Naive B cell (primary cell): Measurements from ENCODE around the gene RAPGEF4. TPM values are rescaled to one million over a fixed set of nuclear protein-coding genes. Genes with fewer than 3 reads are reported as not detected.
"Not testable (repeated sequence)": the region's sequence is repeated elsewhere in the genome, so short reads cannot be mapped to it uniquely, and the experiment has no call there.

ENCODE experiments used
- ATAC-seq, 2 donors: fragments of 150-1000 bp; cut with Tn5 transposase; 2 replicates each; pipeline ENCODE4 v1.10.0; 2021; ENCODE audit warnings: low read depth in 2 of 2, mild to moderate bottlenecking in 2 of 2, moderate library complexity in 2 of 2
- DNase-seq: peaks from one replicate; pipeline ENCODE4 v3.0.0; 2022
- H3K27ac Mint-ChIP-seq, 6 donors: one replicate each; pipeline ENCODE4 v1.8.0; 2020 to 2022; ENCODE audit warnings: mild to moderate bottlenecking in 6 of 6, mixed read lengths in 6 of 6, moderate library complexity in 5 of 6, inconsistent platforms in 2 of 6
- H3K27me3 Mint-ChIP-seq, 3 donors: one replicate each; pipeline ENCODE4 v1.8.0; 2021 to 2022; ENCODE audit warnings: mixed read lengths in 3 of 3, mild to moderate bottlenecking in 1 of 3
- H3K36me3 Mint-ChIP-seq, 2 donors: one replicate each; pipeline ENCODE4 v1.8.0; 2020 to 2022; ENCODE audit warnings: mixed read lengths in 2 of 2, inconsistent platforms in 1 of 2, mild to moderate bottlenecking in 1 of 2
- H3K4me1 Mint-ChIP-seq, 3 donors: one replicate each; pipeline ENCODE4 v1.8.0; 2020 to 2022; ENCODE audit warnings: mixed read lengths in 3 of 3, inconsistent platforms in 1 of 3, mild to moderate bottlenecking in 1 of 3, moderate library complexity in 1 of 3
- H3K4me3 Mint-ChIP-seq, 8 donors: one replicate each; pipeline ENCODE4 v1.8.0; 2020 to 2022; ENCODE audit warnings: mild to moderate bottlenecking in 8 of 8, mixed read lengths in 8 of 8, moderate library complexity in 8 of 8, inconsistent platforms in 2 of 8
- H3K9me3 Mint-ChIP-seq, 7 donors: one replicate each; pipeline ENCODE4 v1.8.0; 2020 to 2022; ENCODE audit warnings: mixed read lengths in 7 of 7, mild to moderate bottlenecking in 5 of 7, inconsistent platforms in 2 of 7, moderate library complexity in 1 of 7
- polyA plus RNA-seq, 6 donors: library from polyadenylated mRNA; unstranded; fragments of 300-500 nt; fragmentation: Illumina TruSeq; gene quantifications; one replicate each; pipeline ENCODE4 v1.2.3, GENCODE V29; 2021; ENCODE audit warnings: low read depth in 6 of 6

The RAPGEF4 gene
- polyA plus RNA-seq, 6 donors from 2014 or later, result 0.07 TPM; not detected in 5

DNA sequence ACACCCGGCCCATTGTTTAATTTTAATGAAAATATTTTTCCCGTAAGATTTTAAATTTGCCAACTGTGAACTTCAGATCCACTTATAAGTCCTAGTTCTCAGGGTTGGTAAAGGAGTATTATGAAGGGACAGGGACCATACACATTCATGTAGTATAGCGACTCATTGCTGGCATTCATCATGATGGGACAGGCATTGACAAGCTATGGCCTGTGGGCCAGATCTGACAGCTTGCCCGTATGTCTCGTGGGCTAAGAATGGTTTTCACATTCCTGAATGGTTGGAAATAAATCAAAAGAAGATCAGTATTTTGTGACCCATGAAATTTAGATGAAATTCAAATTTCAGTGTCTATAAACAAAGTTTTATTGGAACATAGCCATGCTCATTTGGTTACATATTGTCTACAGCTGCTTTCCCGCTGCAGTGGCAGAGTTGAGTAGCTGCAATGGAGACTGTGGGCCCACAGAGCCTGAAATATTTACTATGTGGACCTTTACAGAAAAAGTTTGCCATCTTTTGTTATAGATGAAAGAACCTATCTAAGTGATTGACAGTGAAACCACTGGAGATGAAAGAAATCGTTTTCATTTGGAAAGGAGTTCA is 4.1 kb downstream of the RAPGEF4 start:
- H3K36me3 Mint-ChIP-seq, result peaks cover 0 to 10% of the 10 kb centered on the region in 2 donors
- ATAC-seq (no peak), DNase-seq (no peak)
- H3K4me3 Mint-ChIP-seq, result no peak overlapping the region
- no peak overlapping the region for H3K27ac Mint-ChIP-seq
- H3K4me1 Mint-ChIP-seq, result peaks cover 0 to 7% (median 6%) of the 10 kb centered on the region in 3 donors
- peaks cover 5 to 19% (median 8%) of the 10 kb centered on the region in 7 donors for H3K9me3 Mint-ChIP-seq
- peaks cover 20 to 48% (median 45%) of the 10 kb centered on the region in 3 donors for H3K27me3 Mint-ChIP-seq

DNA sequence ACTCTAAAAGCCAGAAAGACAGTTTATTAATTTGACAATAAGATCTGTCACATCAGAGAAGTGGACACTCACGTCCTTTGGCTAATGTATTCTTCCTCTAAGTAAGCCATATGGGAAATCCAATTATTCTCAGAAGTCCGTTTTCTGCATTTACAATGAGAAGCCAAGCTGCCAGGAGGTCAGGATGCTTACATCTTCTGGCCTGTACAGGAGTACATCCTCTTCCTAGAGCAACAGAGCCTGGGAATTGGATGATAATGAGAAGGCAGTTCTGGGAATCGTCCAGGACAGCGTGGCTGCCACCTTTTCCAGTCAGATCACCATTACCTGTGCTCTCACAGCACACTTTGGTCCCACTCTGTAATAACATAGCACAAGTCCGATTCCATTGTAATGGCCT is 5.2 kb downstream of the RAPGEF4 start:
- H3K4me3 Mint-ChIP-seq, result no peak overlapping the region
- H3K4me1 Mint-ChIP-seq, result peaks cover 0 to 6% (median 4%) of the 10 kb centered on the region in 3 donors
- ATAC-seq (no peak), DNase-seq (no peak)
- H3K27ac Mint-ChIP-seq, result no peak overlapping the region
- peaks cover 9 to 10% of the 10 kb centered on the region in 2 donors for H3K36me3 Mint-ChIP-seq
- peaks cover 14 to 43% (median 38%) of the 10 kb centered on the region in 3 donors for H3K27me3 Mint-ChIP-seq
- H3K9me3 Mint-ChIP-seq, result peaks cover 8 to 29% (median 12%) of the 10 kb centered on the region in 7 donors

DNA sequence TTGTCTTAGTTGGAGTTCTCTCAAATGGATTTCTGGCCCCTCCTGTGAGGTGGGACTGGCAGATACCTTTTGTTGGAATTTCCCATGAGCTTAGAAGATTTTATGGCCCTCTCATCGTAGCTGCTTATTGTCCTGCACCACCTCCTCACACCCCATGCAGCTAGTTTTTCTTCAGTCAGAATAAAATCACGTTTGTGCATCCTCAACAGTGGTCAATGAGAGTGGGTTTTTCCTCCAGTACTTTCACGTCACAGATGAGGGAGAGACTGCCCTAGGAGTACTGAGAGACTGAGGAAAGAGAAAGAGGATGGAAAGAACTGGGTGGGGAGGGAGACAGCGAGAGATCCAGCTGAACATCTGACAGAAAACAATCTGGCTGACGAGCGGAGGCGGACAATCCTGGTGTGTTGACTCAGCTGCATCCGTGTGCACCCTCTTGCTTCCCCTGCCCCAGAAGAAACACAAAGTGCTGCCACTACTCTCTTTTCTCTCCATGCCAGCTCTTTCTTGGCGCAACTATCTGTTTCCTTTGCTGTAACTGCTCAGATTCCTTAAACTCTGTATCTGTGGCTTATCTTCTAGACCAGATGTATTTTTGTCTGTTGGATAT is 7.4 kb downstream of the RAPGEF4 start:
- Mint-ChIP-seq H3K9me3 (peaks cover 8 to 29% (median 12%) of the 10 kb centered on the region in 7 donors), H3K36me3 (peaks cover 9 to 10% of the 10 kb centered on the region in 2 donors), H3K27me3 (peaks cover 4 to 28% (median 25%) of the 10 kb centered on the region in 3 donors), H3K4me3 (no peak overlapping the region), H3K27ac (no peak overlapping the region), H3K4me1 (no peaks in the 10 kb centered on the region)
- ATAC-seq (no peak), DNase-seq (no peak)

DNA sequence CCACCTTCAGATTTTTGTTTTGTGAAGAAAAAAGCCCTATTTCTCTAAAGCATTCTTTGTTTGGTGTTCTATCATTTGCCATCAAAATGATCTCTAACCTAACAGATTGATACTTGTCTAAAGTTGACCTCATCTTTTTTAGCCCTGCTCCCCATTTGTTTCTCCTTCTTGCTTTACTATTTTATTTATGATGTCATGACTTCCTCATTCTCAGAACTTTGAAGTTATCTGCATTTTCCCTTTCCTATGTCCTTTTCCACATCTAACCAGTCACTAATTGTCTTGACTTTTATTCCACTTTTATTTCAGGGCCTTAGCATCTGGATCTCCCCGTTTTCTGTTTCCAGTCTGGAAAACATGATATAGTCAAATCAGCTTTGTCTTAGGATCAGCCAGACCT is 8.3 kb downstream of the RAPGEF4 start:
- Mint-ChIP-seq H3K4me1 (no peaks in the 10 kb centered on the region), H3K27me3 (peaks cover 4 to 20% (median 17%) of the 10 kb centered on the region in 3 donors), H3K9me3 (peaks cover 8 to 29% (median 12%) of the 10 kb centered on the region in 7 donors), H3K36me3 (peaks cover 9 to 10% of the 10 kb centered on the region in 2 donors), H3K27ac (no peak overlapping the region), H3K4me3 (no peak overlapping the region)
- DNase-seq (no peak), ATAC-seq (no peak)

DNA sequence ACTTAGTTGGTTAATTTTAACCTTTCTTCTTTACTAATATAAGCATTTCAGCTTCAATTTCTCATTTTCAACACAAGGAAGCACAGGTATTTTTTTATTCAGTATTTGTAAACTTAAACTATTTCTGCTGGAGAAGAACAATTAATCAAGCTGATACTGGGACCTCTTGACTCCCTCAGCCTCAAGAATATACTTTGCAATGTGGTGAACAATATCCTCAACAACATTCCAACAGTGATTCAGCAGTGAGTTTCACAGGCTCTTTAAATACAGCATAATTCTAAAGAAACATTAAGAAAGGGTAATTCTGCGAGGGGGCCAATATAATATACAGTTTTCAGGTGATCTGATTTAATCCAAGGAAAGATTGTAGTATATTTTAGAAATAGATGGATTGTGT is 10.0 kb downstream of the RAPGEF4 start:
- DNase-seq (no peak), ATAC-seq (no peak)
- Mint-ChIP-seq H3K9me3 (peaks cover 8 to 29% (median 12%) of the 10 kb centered on the region in 7 donors), H3K27ac (no peak overlapping the region), H3K36me3 (peaks cover 9 to 10% of the 10 kb centered on the region in 2 donors), H3K4me3 (no peak overlapping the region), H3K27me3 (peaks cover 4 to 25% (median 24%) of the 10 kb centered on the region in 3 donors), H3K4me1 (no peaks in the 10 kb centered on the region)

DNA sequence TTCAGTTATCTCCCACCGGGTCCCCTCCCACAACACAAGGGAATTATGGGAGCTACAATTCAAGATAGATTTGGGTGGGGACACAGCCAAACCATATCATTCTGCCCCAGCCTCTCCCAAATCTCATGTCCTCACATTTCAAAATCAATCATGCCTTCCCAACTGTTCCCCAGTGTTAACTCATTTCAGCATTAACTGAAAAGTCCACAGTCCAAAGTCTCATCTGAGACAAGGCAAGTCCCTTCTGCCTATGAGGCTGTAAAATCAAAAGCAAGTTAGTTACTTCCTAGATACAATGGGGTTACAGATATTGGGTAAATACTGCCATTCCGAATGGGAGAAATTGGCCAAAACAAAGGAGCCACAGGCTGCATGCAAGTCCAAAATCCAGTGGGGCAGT is 12.9 kb downstream of the RAPGEF4 start:
- DNase-seq, H3K4me3 Mint-ChIP-seq, ATAC-seq, H3K36me3 Mint-ChIP-seq, H3K27ac Mint-ChIP-seq, H3K4me1 Mint-ChIP-seq: not testable (repeated sequence)
- H3K27me3 Mint-ChIP-seq, result peaks cover 4 to 25% (median 15%) of the 10 kb centered on the region in 3 donors
- peaks cover 6 to 22% (median 9%) of the 10 kb centered on the region in 7 donors for H3K9me3 Mint-ChIP-seq

DNA sequence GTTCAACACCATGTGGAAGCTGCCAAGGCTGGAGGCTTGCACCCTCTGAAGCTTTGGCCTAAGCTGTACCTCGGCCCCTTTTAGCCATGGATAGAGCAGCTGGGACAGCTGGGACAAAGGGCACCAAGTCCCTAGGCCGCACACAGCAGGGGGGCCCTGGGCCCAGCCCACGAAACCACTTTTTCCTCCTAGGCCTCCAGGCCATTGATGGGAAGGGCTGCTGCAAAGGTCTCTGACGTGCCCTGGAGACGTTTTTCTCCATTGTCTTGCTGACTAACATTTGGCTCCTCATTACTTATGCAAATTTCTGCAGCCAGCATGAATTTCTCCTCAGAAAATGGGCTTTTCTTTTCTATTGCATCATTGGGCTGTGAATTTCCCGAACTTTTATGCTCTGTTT is 13.7 kb downstream of the RAPGEF4 start:
- ATAC-seq, result no peak

DNA sequence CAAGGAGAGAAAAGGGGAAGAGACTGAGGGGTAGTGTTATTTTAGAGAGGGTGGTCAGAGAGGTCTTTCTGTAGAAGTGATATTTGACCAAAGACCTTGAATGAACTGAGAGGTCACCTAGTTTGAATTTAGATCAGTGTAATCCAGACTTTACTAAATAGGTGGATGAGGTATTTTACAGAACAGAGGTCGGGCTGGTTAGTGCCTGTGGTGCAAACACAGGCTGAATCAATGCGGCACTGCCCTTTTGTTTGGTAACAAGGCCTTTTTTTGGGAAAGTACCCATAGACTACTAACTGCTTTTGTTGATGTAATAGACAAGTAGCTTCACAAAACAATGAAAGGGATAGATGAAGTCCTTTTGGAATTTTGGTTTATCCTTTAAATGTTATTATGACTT is 15.9 kb downstream of the RAPGEF4 start:
- Mint-ChIP-seq H3K36me3 (no peaks in the 10 kb centered on the region), H3K4me1 (no peaks in the 10 kb centered on the region), H3K4me3 (no peak overlapping the region), H3K27ac (no peak overlapping the region), H3K9me3 (peaks cover 0 to 2% (median 0%) of the 10 kb centered on the region in 7 donors), H3K27me3 (peaks cover 4 to 21% (median 15%) of the 10 kb centered on the region in 3 donors)
- no peak for DNase-seq
- no peak for ATAC-seq

More for the DNA sequence above, 13.7 kb downstream of the RAPGEF4 start:
- peaks cover 4 to 17% (median 7%) of the 10 kb centered on the region in 3 donors for H3K27me3 Mint-ChIP-seq
- peaks cover 0 to 14% (median 7%) of the 10 kb centered on the region in 7 donors for H3K9me3 Mint-ChIP-seq
- H3K27ac Mint-ChIP-seq, result no peak overlapping the region
- peaks cover 0 to 9% of the 10 kb centered on the region in 2 donors for H3K36me3 Mint-ChIP-seq
- no peaks in the 10 kb centered on the region for H3K4me1 Mint-ChIP-seq
- no peak overlapping the region for H3K4me3 Mint-ChIP-seq
- no peak for DNase-seq

DNA sequence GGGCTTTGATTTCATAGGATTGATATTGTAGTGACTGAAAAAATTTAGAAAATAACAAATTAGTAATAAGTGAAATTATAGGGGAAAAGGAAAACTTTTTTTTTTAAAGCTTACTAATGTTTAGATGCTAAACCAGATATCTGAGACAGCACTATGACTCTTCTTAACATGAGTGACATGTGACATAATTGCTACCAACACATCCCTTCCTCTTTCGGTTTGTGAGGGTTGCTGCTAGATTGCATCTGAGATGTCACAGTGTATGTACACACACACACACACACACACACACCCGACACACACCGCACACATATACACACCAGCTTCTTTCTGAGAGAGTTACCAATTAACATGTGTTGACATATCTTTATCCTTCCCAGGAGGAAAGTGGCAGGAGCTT is 18.0 kb downstream of the RAPGEF4 start:
- Mint-ChIP-seq H3K4me3 (no peak overlapping the region), H3K36me3 (no peaks in the 10 kb centered on the region), H3K27ac (no peak overlapping the region), H3K9me3 (peaks cover 0 to 1% (median 0%) of the 10 kb centered on the region in 7 donors), H3K4me1 (no peaks in the 10 kb centered on the region), H3K27me3 (peaks cover 8 to 22% (median 17%) of the 10 kb centered on the region in 3 donors)
- no peak for ATAC-seq
- DNase-seq, result no peak

DNA sequence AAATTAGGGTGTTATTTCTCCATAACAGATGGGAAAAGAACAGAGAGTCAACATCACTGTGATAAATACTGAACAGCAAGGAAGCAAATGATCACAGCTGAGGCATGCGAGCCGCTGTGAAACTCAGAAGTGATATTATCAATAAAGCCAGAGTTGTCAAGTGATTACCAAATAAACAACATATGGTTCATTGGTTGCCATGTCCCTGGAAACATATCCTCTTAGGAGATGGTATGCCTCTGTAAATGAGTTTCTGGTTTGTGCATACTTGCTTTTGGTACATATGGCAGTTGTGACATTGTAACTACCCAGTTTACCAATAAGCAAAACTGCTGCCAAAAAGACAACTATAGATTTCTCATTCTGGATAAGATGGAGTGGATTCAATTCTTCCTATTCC is 23.8 kb downstream of the RAPGEF4 start:
- peaks cover 7 to 28% (median 16%) of the 10 kb centered on the region in 7 donors for H3K9me3 Mint-ChIP-seq
- H3K4me3 Mint-ChIP-seq, result no peak overlapping the region
- H3K27ac Mint-ChIP-seq, result no peak overlapping the region
- no peak for DNase-seq
- ATAC-seq, result no peak
- no peaks in the 10 kb centered on the region for H3K4me1 Mint-ChIP-seq
- H3K36me3 Mint-ChIP-seq, result peaks cover 5 to 28% of the 10 kb centered on the region in 2 donors
- H3K27me3 Mint-ChIP-seq, result peaks cover 15 to 24% (median 17%) of the 10 kb centered on the region in 3 donors

DNA sequence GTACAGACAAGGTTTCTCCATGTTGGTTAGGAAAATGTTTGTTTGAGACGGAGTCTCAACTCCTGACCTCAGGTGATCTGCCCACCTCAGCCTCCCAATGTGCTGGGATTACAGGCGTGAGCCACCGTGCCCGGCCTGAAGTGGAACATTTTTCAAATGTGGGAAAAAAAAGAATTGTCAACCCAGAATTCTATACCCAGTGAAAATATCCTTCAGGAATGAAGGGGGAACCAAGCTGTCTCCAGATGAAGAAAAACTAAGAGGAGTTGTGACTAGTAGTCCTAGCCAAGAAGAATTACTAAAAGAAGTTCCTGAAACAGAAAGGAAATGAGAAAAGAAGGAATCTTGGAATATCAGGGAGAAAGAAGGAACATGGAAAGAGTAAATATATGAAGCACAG is 25.7 kb downstream of the RAPGEF4 start:
- Mint-ChIP-seq H3K27ac (peak overlapping the region in 1 of 6 donors; percentile 34), H3K9me3 (peaks cover 7 to 28% (median 14%) of the 10 kb centered on the region in 7 donors), H3K4me3 (no peak overlapping the region), H3K36me3 (peaks cover 5 to 28% of the 10 kb centered on the region in 2 donors), H3K27me3 (peaks cover 11 to 20% (median 16%) of the 10 kb centered on the region in 3 donors), H3K4me1 (no peaks in the 10 kb centered on the region)
- DNase-seq (no peak), ATAC-seq (no peak)

DNA sequence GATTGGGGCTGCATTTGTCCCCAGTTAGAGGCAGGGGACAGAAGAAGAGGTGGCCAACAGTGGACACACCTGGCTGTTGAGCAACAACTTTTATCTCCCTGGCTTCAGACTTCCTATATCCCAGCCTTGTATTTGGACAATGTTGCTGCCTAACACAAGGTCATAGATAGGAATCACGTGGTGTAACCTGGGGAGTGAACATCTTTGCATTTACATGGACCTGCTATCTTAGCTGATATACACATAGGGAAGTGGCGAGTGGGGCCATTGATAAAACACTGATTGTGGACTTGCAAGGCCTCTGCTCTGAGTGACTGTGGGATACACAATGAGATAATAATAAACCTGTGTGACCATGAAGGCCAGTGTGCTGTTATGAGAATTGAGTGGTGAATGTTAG is 26.9 kb downstream of the RAPGEF4 start:
- DNase-seq (no peak), ATAC-seq (no peak)
- Mint-ChIP-seq H3K36me3 (peaks cover 5 to 28% of the 10 kb centered on the region in 2 donors), H3K27ac (no peak overlapping the region), H3K9me3 (peaks cover 7 to 28% (median 14%) of the 10 kb centered on the region in 7 donors), H3K4me1 (no peaks in the 10 kb centered on the region), H3K27me3 (peaks cover 6 to 16% (median 9%) of the 10 kb centered on the region in 3 donors), H3K4me3 (no peak overlapping the region)

DNA sequence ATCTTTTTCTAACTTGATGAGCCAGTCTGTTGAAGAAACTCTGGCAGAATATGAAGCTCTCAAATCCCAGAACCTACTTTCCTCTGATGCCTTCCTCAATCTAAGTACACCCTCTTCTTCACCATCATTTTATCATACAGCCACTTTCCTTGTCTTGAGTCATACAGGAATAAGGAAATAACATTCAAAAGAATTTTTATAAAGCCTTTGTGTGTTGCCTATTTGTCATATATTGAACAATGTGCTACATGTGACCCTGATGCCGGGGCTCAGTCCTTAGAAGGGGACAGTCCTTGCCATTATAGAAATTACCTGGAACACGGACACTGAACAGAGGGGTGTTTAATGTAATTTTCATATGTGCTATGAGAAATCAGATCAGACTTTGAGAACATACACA is 27.4 kb downstream of the RAPGEF4 start:
- H3K36me3 Mint-ChIP-seq, result peaks cover 5 to 28% of the 10 kb centered on the region in 2 donors
- H3K27ac Mint-ChIP-seq, result peak overlapping the region in 1 of 6 donors; percentile 34
- DNase-seq (no peak), ATAC-seq (no peak)
- peaks cover 6 to 16% (median 9%) of the 10 kb centered on the region in 3 donors for H3K27me3 Mint-ChIP-seq
- peaks cover 7 to 28% (median 14%) of the 10 kb centered on the region in 7 donors for H3K9me3 Mint-ChIP-seq
- H3K4me3 Mint-ChIP-seq, result no peak overlapping the region
- no peaks in the 10 kb centered on the region for H3K4me1 Mint-ChIP-seq

DNA sequence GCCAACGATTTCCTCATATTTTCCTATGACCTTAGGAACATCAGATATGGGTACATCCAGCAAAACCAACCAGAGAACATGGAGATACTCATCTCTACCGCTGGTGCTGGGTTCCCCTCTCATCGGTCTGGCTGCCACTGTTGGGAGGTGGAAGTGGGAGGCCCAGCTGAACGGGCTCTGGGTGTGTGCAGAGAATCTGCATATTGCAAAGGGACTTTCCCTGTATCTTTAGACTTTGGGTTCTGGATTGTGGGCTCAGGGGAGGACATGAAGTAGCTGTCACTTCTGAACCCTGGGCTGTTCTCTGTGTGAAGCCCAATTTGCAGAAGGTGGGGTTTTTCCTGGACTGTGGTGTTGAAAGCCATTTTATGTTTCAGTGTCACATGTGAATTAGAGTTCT is 30.0 kb downstream of the RAPGEF4 start:
- Mint-ChIP-seq H3K4me3 (no peak overlapping the region), H3K27ac (no peak overlapping the region), H3K4me1 (no peaks in the 10 kb centered on the region), H3K9me3 (peaks cover 4 to 17% (median 11%) of the 10 kb centered on the region in 7 donors), H3K27me3 (peaks cover 6 to 9% (median 7%) of the 10 kb centered on the region in 3 donors), H3K36me3 (peaks cover 4 to 18% of the 10 kb centered on the region in 2 donors)
- no peak for DNase-seq
- ATAC-seq, result no peak
